CD4-positive, alpha-beta T cell (primary cell): ENCODE results near the gene ERCC5. TPM values are rescaled to one million over a fixed set of nuclear protein-coding genes. Genes with fewer than 3 reads are reported as not detected.
A peak's percentile ranks its signal among the peaks of the same experiment; 100 is the strongest.

Experiments
- ATAC-seq: fragments of 200-7000 bp; cut with Tn5 transposase; one replicate; pipeline ENCODE4 v1.10.0; 2022; ENCODE audit warnings: mild to moderate bottlenecking; ENCODE audit not compliant: poor library complexity
- CTCF ChIA-PET: fragments of 350-600 bp; sonication (Branson Sonifier 250); formaldehyde crosslinking; loops from one replicate; lab custom pipeline; 2021; ENCODE audit warnings: antibody characterized with exemption, inconsistent platforms; lab: Charles Lee
- POLR2A ChIA-PET: fragments of 350-600 bp; sonication (Branson Sonifier 250); formaldehyde crosslinking; loops from one replicate; lab custom pipeline; 2021; ENCODE audit warnings: antibody characterized with exemption, inconsistent platforms; lab: Charles Lee
- DNase-seq, 14 experiments: peaks; one replicate each; pipeline ENCODE4 v3.0.0-alpha.2; 2013 to 2020; ENCODE audit warnings: mixed read lengths in 2 of 14
- H3K27ac ChIP-seq, 2 donors: one replicate each; pipeline versions ENCODE4 v1.5.1 to v1.7.0; 2013; ENCODE audit warnings: low read length in 2 of 2, low read depth in 1 of 2, mild to moderate bottlenecking in 1 of 2
- H3K27me3 ChIP-seq, 2 experiments: 1 replicate in 1 of 2; 2 replicates in 1 of 2; pipeline versions ENCODE4 v1.6.1 to v1.7.0; 2013; ENCODE audit warnings: low read length in 2 of 2, control low read depth in 1 of 2, mild to moderate bottlenecking in 1 of 2, moderate library complexity in 1 of 2; ENCODE audit not compliant: insufficient read depth in 2 of 2, control insufficient read depth in 1 of 2
- H3K36me3 ChIP-seq: one replicate; pipeline ENCODE4 v1.6.1; 2013; ENCODE audit warnings: low read length, control low read depth; ENCODE audit not compliant: insufficient read depth
- H3K4me1 ChIP-seq: one replicate; pipeline ENCODE4 v1.6.1; 2013; ENCODE audit warnings: low read length, control low read depth; ENCODE audit not compliant: insufficient read depth
- H3K4me3 ChIP-seq: one replicate; pipeline ENCODE4 v1.5.1; 2013; ENCODE audit warnings: mild to moderate bottlenecking, low read length, moderate library complexity
- H3K9me3 ChIP-seq, 2 experiments: 1 replicate in 1 of 2; 2 replicates in 1 of 2; pipeline versions ENCODE4 v1.6.1 to v1.7.0; 2013; ENCODE audit warnings: low read length in 2 of 2, mild to moderate bottlenecking in 2 of 2, control low read depth in 1 of 2, moderate library complexity in 1 of 2; ENCODE audit not compliant: control insufficient read depth in 1 of 2, insufficient read depth in 1 of 2
- H3K27ac Mint-ChIP-seq: one replicate; pipeline ENCODE4 v1.8.0; 2020; ENCODE audit warnings: mixed read lengths
- H3K27me3 Mint-ChIP-seq: one replicate; pipeline ENCODE4 v1.8.0; 2021; ENCODE audit warnings: mixed read lengths
- H3K36me3 Mint-ChIP-seq: one replicate; pipeline ENCODE4 v1.8.0; 2021; ENCODE audit warnings: low read depth, mixed read lengths
- H3K4me1 Mint-ChIP-seq: one replicate; pipeline ENCODE4 v1.8.0; 2021; ENCODE audit warnings: low read depth, mixed read lengths
- H3K4me3 Mint-ChIP-seq: one replicate; pipeline ENCODE4 v1.8.0; 2020; ENCODE audit warnings: mild to moderate bottlenecking, mixed read lengths
- H3K9me3 Mint-ChIP-seq: one replicate; pipeline ENCODE4 v1.8.0; 2020; ENCODE audit warnings: mixed read lengths
- intact Hi-C, 2 experiments: fragments of 100-400 bp; cut with DNase I in 1 of 2; cut with micrococcal nuclease in 1 of 2; formaldehyde crosslinking; loops; one replicate each; pipeline versions ENCODE4 v1.15.1 to v1.9.0; 2023 to 2025; cut with DNase I, micrococcal nuclease
- total RNA-seq, 174 experiments: library from RNA in 2 of 174; stranded (reverse) in 2 of 174; gene quantifications; one replicate each; pipeline ENCODE4 v1.2.3 and lab custom pipeline; 2021 to 2026
- TF ChIP-seq, protein P1 (sequence below): fragments of 200-600 bp; IDR thresholded peaks from one replicate; pipeline ENCODE4 v1.8.0; 2022; ENCODE audit warnings: antibody characterized with exemption, mild to moderate bottlenecking

The ERCC5 gene
- total RNA-seq, 2 experiments from 2014 or later: 129 to 136 TPM

DNA sequence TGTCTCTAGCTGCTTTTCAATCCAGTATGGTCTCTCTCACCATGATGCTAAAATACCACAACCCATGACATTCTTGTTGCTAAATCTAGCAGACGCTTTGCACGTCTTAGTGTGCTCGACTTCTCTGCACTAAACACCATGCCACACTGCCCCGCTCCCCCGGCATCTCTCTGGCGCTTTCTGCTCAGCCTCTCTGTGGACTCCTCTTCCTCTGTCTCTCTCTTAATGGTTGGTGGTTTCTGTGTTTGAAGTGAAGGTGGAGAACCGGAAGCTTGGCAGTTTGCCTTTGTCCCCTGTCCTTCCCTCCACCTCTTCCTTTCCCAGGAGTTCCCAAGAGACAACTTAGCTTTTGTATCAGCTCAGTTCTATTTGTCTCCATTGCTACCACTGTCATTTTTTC, 8.8 kb downstream of the ERCC5 start:
- ChIA-PET POLR2A (interaction anchor here (0.6 to 3.5 kb wide), 5 partner anchors 9 to 1710 kb away, joined by 3 to 36 read pairs (median 4); partner anchors contain the start of gene ERCC5), CTCF (no interaction called here)
- Mint-ChIP-seq H3K4me1 (peaks cover 66% of the 10 kb centered on the region), H3K27ac (peak overlapping the region; percentile 80), H3K9me3 (no peaks in the 10 kb centered on the region), H3K4me3 (peak overlapping the region; percentile 9), H3K36me3 (peaks cover 86% of the 10 kb centered on the region), H3K27me3 (no peaks in the 10 kb centered on the region)
- H3K27ac ChIP-seq: peak overlapping the region in 1 of 2 donors; percentile 43
- peak in 3 of 14 experiments; percentile 7 to 44 (median 31) for DNase-seq
- peaks cover 78% of the 10 kb centered on the region for H3K36me3 ChIP-seq
- TF ChIP-seq, protein P1, sequence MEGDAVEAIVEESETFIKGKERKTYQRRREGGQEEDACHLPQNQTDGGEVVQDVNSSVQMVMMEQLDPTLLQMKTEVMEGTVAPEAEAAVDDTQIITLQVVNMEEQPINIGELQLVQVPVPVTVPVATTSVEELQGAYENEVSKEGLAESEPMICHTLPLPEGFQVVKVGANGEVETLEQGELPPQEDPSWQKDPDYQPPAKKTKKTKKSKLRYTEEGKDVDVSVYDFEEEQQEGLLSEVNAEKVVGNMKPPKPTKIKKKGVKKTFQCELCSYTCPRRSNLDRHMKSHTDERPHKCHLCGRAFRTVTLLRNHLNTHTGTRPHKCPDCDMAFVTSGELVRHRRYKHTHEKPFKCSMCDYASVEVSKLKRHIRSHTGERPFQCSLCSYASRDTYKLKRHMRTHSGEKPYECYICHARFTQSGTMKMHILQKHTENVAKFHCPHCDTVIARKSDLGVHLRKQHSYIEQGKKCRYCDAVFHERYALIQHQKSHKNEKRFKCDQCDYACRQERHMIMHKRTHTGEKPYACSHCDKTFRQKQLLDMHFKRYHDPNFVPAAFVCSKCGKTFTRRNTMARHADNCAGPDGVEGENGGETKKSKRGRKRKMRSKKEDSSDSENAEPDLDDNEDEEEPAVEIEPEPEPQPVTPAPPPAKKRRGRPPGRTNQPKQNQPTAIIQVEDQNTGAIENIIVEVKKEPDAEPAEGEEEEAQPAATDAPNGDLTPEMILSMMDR: no peak
- H3K9me3 ChIP-seq: no peaks in the 10 kb centered on the region
- H3K4me1 ChIP-seq: peaks cover 11% of the 10 kb centered on the region
- no peaks in the 10 kb centered on the region for H3K27me3 ChIP-seq
- ATAC-seq: peak; percentile 83
- intact Hi-C loops: no loop called here
- no peak overlapping the region for H3K4me3 ChIP-seq

DNA sequence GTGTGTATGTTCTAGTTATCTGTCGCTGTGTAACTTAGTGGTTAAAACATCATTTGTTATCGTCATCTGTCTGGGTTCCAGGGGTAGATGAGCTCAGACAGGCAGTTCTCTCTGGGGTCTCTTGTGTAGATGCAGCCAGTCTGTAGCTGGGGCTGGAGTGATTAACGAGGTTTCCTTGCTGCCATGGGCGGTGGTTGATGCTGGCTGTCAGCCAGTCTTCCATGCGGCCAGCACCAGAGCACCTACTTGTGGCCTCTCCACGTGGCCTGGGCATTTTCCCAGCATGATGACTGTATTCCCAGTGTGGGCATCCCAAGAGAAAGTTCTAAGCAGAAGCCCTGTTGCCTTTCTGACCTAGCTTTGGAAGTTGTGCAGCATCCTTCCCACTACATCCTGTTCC, 10.7 kb downstream of the ERCC5 start:
- TF ChIP-seq, protein P1: no peak
- ATAC-seq: no peak
- Mint-ChIP-seq H3K27me3 (no peaks in the 10 kb centered on the region), H3K36me3 (peaks cover 91% of the 10 kb centered on the region), H3K9me3 (no peaks in the 10 kb centered on the region), H3K4me1 (peaks cover 63% of the 10 kb centered on the region), H3K4me3 (no peak overlapping the region), H3K27ac (peak overlapping the region; percentile 9)
- intact Hi-C loops: no loop called here
- peaks cover 94% of the 10 kb centered on the region for H3K36me3 ChIP-seq
- H3K27me3 ChIP-seq: no peaks in the 10 kb centered on the region
- no peaks in the 10 kb centered on the region for H3K4me1 ChIP-seq
- no peaks in the 10 kb centered on the region for H3K9me3 ChIP-seq
- H3K27ac ChIP-seq: no peak overlapping the region
- CTCF ChIA-PET: interaction anchor here (1.8 to 2.2 kb wide), 2 partner anchors 9 to 14 kb away, joined by 6 to 9 read pairs; no protein-coding TSS in a partner anchor
- H3K4me3 ChIP-seq: no peak overlapping the region
- POLR2A ChIA-PET: interaction anchor here (0.9 to 3.5 kb wide), 3 partner anchors 11 to 260 kb away, joined by 3 to 36 read pairs (median 3); partner anchors contain the start of genes ERCC5 and TPP2
- DNase-seq: no peak

- ChIA-PET CTCF (interaction anchor here (1.1 kb wide), 1 partner anchor 8 kb away, joined by 8 read pairs; no protein-coding TSS in a partner anchor), POLR2A (no interaction called here)
- no peak overlapping the region for H3K4me3 Mint-ChIP-seq
- Histone ChIP-seq H3K9me3 (no peaks in the 10 kb centered on the region), H3K4me3 (no peak overlapping the region), H3K27me3 (no peaks in the 10 kb centered on the region), H3K36me3 (peaks cover 97% of the 10 kb centered on the region), H3K4me1 (peaks cover 6% of the 10 kb centered on the region), H3K27ac (no peak overlapping the region)
- no peak overlapping the region for H3K27ac Mint-ChIP-seq
- no peaks in the 10 kb centered on the region for H3K27me3 Mint-ChIP-seq
- peaks cover 98% of the 10 kb centered on the region for H3K36me3 Mint-ChIP-seq
- peaks cover 55% of the 10 kb centered on the region for H3K4me1 Mint-ChIP-seq
- DNase-seq (no peak), ATAC-seq (no peak)
- TF ChIP-seq, protein P1: no peak
- no peaks in the 10 kb centered on the region for H3K9me3 Mint-ChIP-seq
- intact Hi-C loops: no loop called here
Observed at GRCh38 chr13:102862624-102863210, 16.9 kb downstream of the ERCC5 start.
